Activated naive CD8-positive, alpha-beta T cell treated with anti-CD3 and anti-CD28 coated beads, Interleukin-2, amount 50 U/mL, for 24 hours (primary cell): ENCODE measurements around the gene ENOPH1.

Source experiments
- ATAC-seq: fragments of 150-1000 bp; cut with Tn5 transposase; one replicate; pipeline ENCODE4 v1.10.0; 2021
- DNase-seq: peaks from one replicate; pipeline ENCODE4 v3.0.0; 2021
- H3K27ac Mint-ChIP-seq: one replicate; pipeline ENCODE4 v1.8.0; 2021; ENCODE audit warnings: mild to moderate bottlenecking, mixed read lengths
- H3K27me3 Mint-ChIP-seq: one replicate; pipeline ENCODE4 v1.8.0; 2021; ENCODE audit warnings: mixed read lengths
- H3K36me3 Mint-ChIP-seq: one replicate; pipeline ENCODE4 v1.8.0; 2021; ENCODE audit warnings: low read depth, mixed read lengths
- H3K4me1 Mint-ChIP-seq: one replicate; pipeline ENCODE4 v1.8.0; 2021; ENCODE audit warnings: mixed read lengths
- H3K4me3 Mint-ChIP-seq: one replicate; pipeline ENCODE4 v1.8.0; 2021; ENCODE audit warnings: mild to moderate bottlenecking, moderate library complexity, mixed read lengths
- H3K9me3 Mint-ChIP-seq: one replicate; pipeline ENCODE4 v1.8.0; 2021; ENCODE audit warnings: mixed read lengths

Gene ENOPH1

GRCh38 chr4:82434949-82435348 is 4.6 kb downstream of the ENOPH1 start:
- Mint-ChIP-seq H3K36me3 (peaks cover 59% of the 10 kb centered on the region), H3K27ac (peak overlapping the region; percentile 97), H3K4me1 (peaks cover 83% of the 10 kb centered on the region), H3K4me3 (no peak overlapping the region), H3K27me3 (no peaks in the 10 kb centered on the region), H3K9me3 (no peaks in the 10 kb centered on the region)
- DNase-seq: no peak
- no peak for ATAC-seq

- Mint-ChIP-seq H3K27ac (peak overlapping the region; percentile 8), H3K4me3 (no peak overlapping the region), H3K4me1 (peaks cover 93% of the 10 kb centered on the region), H3K9me3 (no peaks in the 10 kb centered on the region), H3K27me3 (no peaks in the 10 kb centered on the region), H3K36me3 (peaks cover 58% of the 10 kb centered on the region)
- DNase-seq: no peak
- ATAC-seq: no peak
These were observed 5.7 kb downstream of the ENOPH1 start for GRCh38 chr4:82436130-82436529.

GRCh38 chr4:82436780-82437179 is 6.4 kb downstream of the ENOPH1 start:
- H3K9me3 Mint-ChIP-seq: no peaks in the 10 kb centered on the region
- peaks cover 91% of the 10 kb centered on the region for H3K4me1 Mint-ChIP-seq
- H3K27ac Mint-ChIP-seq: peak overlapping the region; percentile 68
- no peaks in the 10 kb centered on the region for H3K27me3 Mint-ChIP-seq
- DNase-seq (no peak), ATAC-seq (no peak)
- peaks cover 59% of the 10 kb centered on the region for H3K36me3 Mint-ChIP-seq
- H3K4me3 Mint-ChIP-seq: no peak overlapping the region

GRCh38 chr4:82437285-82438005 is 7.1 kb downstream of the ENOPH1 start:
- Mint-ChIP-seq H3K27me3 (no peaks in the 10 kb centered on the region), H3K4me3 (peak overlapping the region; percentile 3), H3K4me1 (peaks cover 88% of the 10 kb centered on the region), H3K27ac (peak overlapping the region; percentile 68), H3K36me3 (peaks cover 57% of the 10 kb centered on the region), H3K9me3 (no peaks in the 10 kb centered on the region)
- ATAC-seq (no peak), DNase-seq (no peak)

- DNase-seq (no peak), ATAC-seq (peak; percentile 67)
- Mint-ChIP-seq H3K9me3 (no peaks in the 10 kb centered on the region), H3K27me3 (no peaks in the 10 kb centered on the region), H3K36me3 (peaks cover 49% of the 10 kb centered on the region), H3K4me3 (peak overlapping the region; percentile 1), H3K27ac (peak overlapping the region; percentile 68), H3K4me1 (peaks cover 74% of the 10 kb centered on the region)
These were observed 8.7 kb downstream of the ENOPH1 start for GRCh38 chr4:82439088-82439487.

GRCh38 chr4:82447886-82448285 is 17.5 kb downstream of the ENOPH1 start:
- DNase-seq: no peak
- Mint-ChIP-seq H3K9me3 (no peaks in the 10 kb centered on the region), H3K4me3 (no peak overlapping the region), H3K36me3 (peaks cover 39% of the 10 kb centered on the region), H3K4me1 (peaks cover 33% of the 10 kb centered on the region), H3K27ac (peak overlapping the region; percentile 13), H3K27me3 (no peaks in the 10 kb centered on the region)
- no peak for ATAC-seq

GRCh38 chr4:82450966-82451755 is 20.8 kb downstream of the ENOPH1 start:
- H3K27me3 Mint-ChIP-seq: no peaks in the 10 kb centered on the region
- no peak overlapping the region for H3K4me3 Mint-ChIP-seq
- no peak for DNase-seq
- ATAC-seq: no peak
- peak overlapping the region; percentile 72 for H3K27ac Mint-ChIP-seq
- no peaks in the 10 kb centered on the region for H3K9me3 Mint-ChIP-seq
- H3K36me3 Mint-ChIP-seq: peaks cover 49% of the 10 kb centered on the region
- peaks cover 27% of the 10 kb centered on the region for H3K4me1 Mint-ChIP-seq

GRCh38 chr4:82452026-82452425 is 21.6 kb downstream of the ENOPH1 start:
- H3K4me1 Mint-ChIP-seq: peaks cover 27% of the 10 kb centered on the region
- no peaks in the 10 kb centered on the region for H3K27me3 Mint-ChIP-seq
- H3K27ac Mint-ChIP-seq: no peak overlapping the region
- no peak for ATAC-seq
- H3K36me3 Mint-ChIP-seq: peaks cover 56% of the 10 kb centered on the region
- H3K9me3 Mint-ChIP-seq: no peaks in the 10 kb centered on the region
- no peak for DNase-seq
- H3K4me3 Mint-ChIP-seq: no peak overlapping the region

- no peaks in the 10 kb centered on the region for H3K9me3 Mint-ChIP-seq
- H3K4me3 Mint-ChIP-seq: no peak overlapping the region
- H3K27ac Mint-ChIP-seq: no peak overlapping the region
- no peak for ATAC-seq
- no peak for DNase-seq
- peaks cover 6% of the 10 kb centered on the region for H3K4me1 Mint-ChIP-seq
- H3K27me3 Mint-ChIP-seq: no peaks in the 10 kb centered on the region
- peaks cover 48% of the 10 kb centered on the region for H3K36me3 Mint-ChIP-seq
These were observed 26.9 kb downstream of the ENOPH1 start for GRCh38 chr4:82457266-82457665.

GRCh38 chr4:82458729-82459128 is 28.3 kb downstream of the ENOPH1 start:
- Mint-ChIP-seq H3K27ac (peak overlapping the region; percentile 63), H3K36me3 (peaks cover 45% of the 10 kb centered on the region), H3K9me3 (no peaks in the 10 kb centered on the region), H3K27me3 (no peaks in the 10 kb centered on the region), H3K4me1 (peaks cover 6% of the 10 kb centered on the region), H3K4me3 (no peak overlapping the region)
- ATAC-seq: peak; percentile 42
- no peak for DNase-seq

GRCh38 chr4:82461710-82462109 is 31.3 kb downstream of the ENOPH1 start:
- H3K27ac Mint-ChIP-seq: no peak overlapping the region
- no peaks in the 10 kb centered on the region for H3K27me3 Mint-ChIP-seq
- DNase-seq: no peak
- no peak for ATAC-seq
- peaks cover 40% of the 10 kb centered on the region for H3K36me3 Mint-ChIP-seq
- H3K9me3 Mint-ChIP-seq: no peaks in the 10 kb centered on the region
- peaks cover 6% of the 10 kb centered on the region for H3K4me1 Mint-ChIP-seq
- no peak overlapping the region for H3K4me3 Mint-ChIP-seq

GRCh38 chr4:82462415-82462831 is 32.0 kb downstream of the ENOPH1 start:
- no peak overlapping the region for H3K27ac Mint-ChIP-seq
- no peaks in the 10 kb centered on the region for H3K27me3 Mint-ChIP-seq
- H3K9me3 Mint-ChIP-seq: no peaks in the 10 kb centered on the region
- peaks cover 40% of the 10 kb centered on the region for H3K36me3 Mint-ChIP-seq
- DNase-seq (peak; percentile 84), ATAC-seq (peak; percentile 74)
- no peak overlapping the region for H3K4me3 Mint-ChIP-seq
- H3K4me1 Mint-ChIP-seq: peaks cover 6% of the 10 kb centered on the region

GRCh38 chr4:82463221-82463620 is 32.8 kb downstream of the ENOPH1 start:
- Mint-ChIP-seq H3K36me3 (peaks cover 42% of the 10 kb centered on the region), H3K4me1 (peaks cover 6% of the 10 kb centered on the region), H3K9me3 (no peaks in the 10 kb centered on the region), H3K4me3 (no peak overlapping the region), H3K27ac (no peak overlapping the region), H3K27me3 (no peaks in the 10 kb centered on the region)
- DNase-seq (no peak), ATAC-seq (no peak)

- H3K27me3 Mint-ChIP-seq: no peaks in the 10 kb centered on the region
- no peak for DNase-seq
- H3K9me3 Mint-ChIP-seq: no peaks in the 10 kb centered on the region
- no peak overlapping the region for H3K27ac Mint-ChIP-seq
- H3K4me3 Mint-ChIP-seq: no peak overlapping the region
- H3K4me1 Mint-ChIP-seq: no peaks in the 10 kb centered on the region
- ATAC-seq: no peak
- peaks cover 20% of the 10 kb centered on the region for H3K36me3 Mint-ChIP-seq
These were observed 37.1 kb downstream of the ENOPH1 start for GRCh38 chr4:82467471-82467870.

GRCh38 chr4:82469791-82470345 is 39.5 kb downstream of the ENOPH1 start:
- H3K4me1 Mint-ChIP-seq: no peaks in the 10 kb centered on the region
- no peaks in the 10 kb centered on the region for H3K27me3 Mint-ChIP-seq
- DNase-seq (no peak), ATAC-seq (peak; percentile 36)
- peaks cover 13% of the 10 kb centered on the region for H3K36me3 Mint-ChIP-seq
- H3K9me3 Mint-ChIP-seq: no peaks in the 10 kb centered on the region
- peak overlapping the region; percentile 8 for H3K27ac Mint-ChIP-seq
- no peak overlapping the region for H3K4me3 Mint-ChIP-seq
